ENCODE data around the gene GABRG3. TPM values are rescaled to one million over a fixed set of nuclear protein-coding genes. Genes with fewer than 3 reads are reported as not detected.
"Not testable (repeated sequence)": the region's sequence is repeated elsewhere in the genome, so short reads cannot be mapped to it uniquely, and the experiment has no call there.

GABRG3 gene
- total RNA-seq, 1 experiment from 2014 or later = not detected

GRCh38 chr15:27365456-27365855, 394.5 kb downstream of the GABRG3 start:
- no peak overlapping the region for H3K4me2 ChIP-seq (ENCODE audit: low read length)
- no peak for DNase-seq (ENCODE audit: low read depth, low spot score)
- no peak overlapping the region for H3K9ac ChIP-seq (ENCODE audit: low read length)
- H4K20me1 ChIP-seq (ENCODE audit: insufficient read depth) = no peaks in the 10 kb centered on the region
- ChIA-PET RAD21 (ENCODE audit: low non-redundant PET in 1 of 2, low total read pairs in 2 of 2, uncharacterized antibody in 2 of 2, unreplicated experiment in 2 of 2) (no interaction called here), POLR2A (no interaction called here), CTCF (no interaction called here)
- peaks cover 7 to 51% of the 10 kb centered on the region in 2 experiments; a peak in 2 of 4 replicates for H3K9me3 ChIP-seq (ENCODE audit: control insufficient read depth in 1 of 2, insufficient read depth in 1 of 2, low read depth in 1 of 2, low read length in 2 of 2)
- H3K79me2 ChIP-seq (ENCODE audit: insufficient read depth, low read length) = no peaks in the 10 kb centered on the region
- TF ChIP-seq YY1 (IDR thresholded peaks at IDR 0.05; ENCODE audit: extremely low read depth, insufficient replicate concordance, low read depth, low read length) (no peak), TCF7L2 (IDR thresholded peaks at IDR 0.05; ENCODE audit: borderline replicate concordance, extremely low read depth, insufficient read depth, insufficient read length) (no peak), FOSL1 (IDR thresholded peaks at IDR 0.05; ENCODE audit: low read depth) (no peak), ATF3 (IDR thresholded peaks at IDR 0.05) (no peak), EZH2phosphoT487 (IDR thresholded peaks at IDR 0.05; ENCODE audit: borderline replicate concordance) (no peak), ELF1 (IDR thresholded peaks at IDR 0.05; ENCODE audit: borderline replicate concordance, low read depth) (no peak), SP1 (IDR thresholded peaks at IDR 0.05; ENCODE audit: low read depth) (no peak), CBX3 (IDR thresholded peaks at IDR 0.05; ENCODE audit: low read depth) (no peak)
- H3K4me3 ChIP-seq (replicated peaks in 1 of 2; ENCODE audit: low read depth in 1 of 2, low read length in 2 of 2) = no peak overlapping the region
- no peaks in the 10 kb centered on the region for H3K27me3 ChIP-seq (ENCODE audit: insufficient read depth, low read length)
- no peaks in the 10 kb centered on the region for H3K4me1 ChIP-seq (ENCODE audit: control insufficient read depth in 1 of 2, insufficient read depth in 2 of 2, low read length in 2 of 2)
- H2AFZ ChIP-seq (ENCODE audit: low read depth, low read length, poor library complexity, severe bottlenecking) = no peak overlapping the region
- BruUV-seq (replicated peaks) = no TSS peak
- intact Hi-C loops (cut with micrococcal nuclease) = no loop called here
- ATAC-seq = no peak
- no peaks in the 10 kb centered on the region for H3K9me2 ChIP-seq (ENCODE audit: insufficient read depth)
- no peaks in the 10 kb centered on the region for H3K36me3 ChIP-seq (ENCODE audit: control insufficient read depth in 1 of 2, insufficient read depth in 2 of 2, low read length in 2 of 2)
- no peak overlapping the region for H3K27ac ChIP-seq (ENCODE audit: low read depth, low read length)

- CTCF ChIA-PET; H3K27me3 ChIP-seq (ENCODE audit: insufficient read depth, low read length); H3K79me2 ChIP-seq (ENCODE audit: insufficient read depth, low read length); H3K9ac ChIP-seq (ENCODE audit: low read length); H3K4me2 ChIP-seq (ENCODE audit: low read length); H3K4me1 ChIP-seq (ENCODE audit: control insufficient read depth in 1 of 2, insufficient read depth in 2 of 2, low read length in 2 of 2); ATAC-seq; DNase-seq (ENCODE audit: low read depth, low spot score); intact Hi-C loops (cut with micrococcal nuclease); H4K20me1 ChIP-seq (ENCODE audit: insufficient read depth); H2AFZ ChIP-seq (ENCODE audit: low read depth, low read length, poor library complexity, severe bottlenecking); H3K9me2 ChIP-seq (ENCODE audit: insufficient read depth); H3K36me3 ChIP-seq (ENCODE audit: control insufficient read depth in 1 of 2, insufficient read depth in 2 of 2, low read length in 2 of 2); H3K4me3 ChIP-seq (replicated peaks in 1 of 2; ENCODE audit: low read depth in 1 of 2, low read length in 2 of 2); POLR2A ChIA-PET; BruUV-seq (replicated peaks); RAD21 ChIA-PET (ENCODE audit: low non-redundant PET in 1 of 2, low total read pairs in 2 of 2, uncharacterized antibody in 2 of 2, unreplicated experiment in 2 of 2); H3K27ac ChIP-seq (ENCODE audit: low read depth, low read length): not testable (repeated sequence)
- peaks cover 7 to 38% of the 10 kb centered on the region in 2 experiments; a peak in 3 of 4 replicates for H3K9me3 ChIP-seq (ENCODE audit: control insufficient read depth in 1 of 2, insufficient read depth in 1 of 2, low read depth in 1 of 2, low read length in 2 of 2)
Observed at GRCh38 chr15:27377391-27377790, 406.4 kb downstream of the GABRG3 start.

Data from HCT116 (cell line).